ENCODE results near the gene BCL7B. TPM values are rescaled to one million over a fixed set of nuclear protein-coding genes. Genes with fewer than 3 reads are reported as not detected.

BCL7B gene
- total RNA-seq, 4 donors from 2014 or later, result 104 to 144 (median 108) TPM

DNA sequence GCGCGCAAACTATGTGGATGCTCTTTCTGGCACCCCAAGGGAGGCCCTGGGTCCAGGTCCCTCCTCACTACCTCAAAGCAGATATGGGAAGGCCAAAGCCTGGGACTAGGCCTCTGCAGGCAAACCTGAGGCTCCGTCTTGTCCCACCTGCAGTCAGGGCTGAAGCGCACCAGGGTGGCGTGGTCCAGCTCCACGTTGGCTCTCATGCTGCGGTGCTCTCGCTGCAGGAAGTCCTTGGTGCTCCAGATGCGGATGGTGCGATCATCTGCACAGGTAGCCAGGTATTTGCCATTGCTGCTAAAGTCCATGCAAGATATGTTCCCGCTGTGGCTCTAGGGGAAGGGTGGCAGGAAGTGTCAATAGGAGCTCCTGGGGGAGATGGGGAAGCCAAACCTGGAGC, 16.3 kb upstream of the BCL7B start:
- no peak for TF ChIP-seq POLR2AphosphoS5 (IDR thresholded peaks at IDR 0.05)
- no peak for TF ChIP-seq POLR2A (IDR thresholded peaks at IDR 0.05)
- TF ChIP-seq, protein P1, sequence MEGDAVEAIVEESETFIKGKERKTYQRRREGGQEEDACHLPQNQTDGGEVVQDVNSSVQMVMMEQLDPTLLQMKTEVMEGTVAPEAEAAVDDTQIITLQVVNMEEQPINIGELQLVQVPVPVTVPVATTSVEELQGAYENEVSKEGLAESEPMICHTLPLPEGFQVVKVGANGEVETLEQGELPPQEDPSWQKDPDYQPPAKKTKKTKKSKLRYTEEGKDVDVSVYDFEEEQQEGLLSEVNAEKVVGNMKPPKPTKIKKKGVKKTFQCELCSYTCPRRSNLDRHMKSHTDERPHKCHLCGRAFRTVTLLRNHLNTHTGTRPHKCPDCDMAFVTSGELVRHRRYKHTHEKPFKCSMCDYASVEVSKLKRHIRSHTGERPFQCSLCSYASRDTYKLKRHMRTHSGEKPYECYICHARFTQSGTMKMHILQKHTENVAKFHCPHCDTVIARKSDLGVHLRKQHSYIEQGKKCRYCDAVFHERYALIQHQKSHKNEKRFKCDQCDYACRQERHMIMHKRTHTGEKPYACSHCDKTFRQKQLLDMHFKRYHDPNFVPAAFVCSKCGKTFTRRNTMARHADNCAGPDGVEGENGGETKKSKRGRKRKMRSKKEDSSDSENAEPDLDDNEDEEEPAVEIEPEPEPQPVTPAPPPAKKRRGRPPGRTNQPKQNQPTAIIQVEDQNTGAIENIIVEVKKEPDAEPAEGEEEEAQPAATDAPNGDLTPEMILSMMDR (IDR thresholded peaks at IDR 0.05), result no peak
- WGBS, 2 donors (ENCODE audit: low coverage in 1 of 2), result 100% methylated on average over 2 of the region's 11 CpGs; no CpG with 5 or more reads in 1 of the 2 donors
- peaks cover 0 to 75% of the 10 kb centered on the region in 2 donors for H3K36me3 ChIP-seq

DNA sequence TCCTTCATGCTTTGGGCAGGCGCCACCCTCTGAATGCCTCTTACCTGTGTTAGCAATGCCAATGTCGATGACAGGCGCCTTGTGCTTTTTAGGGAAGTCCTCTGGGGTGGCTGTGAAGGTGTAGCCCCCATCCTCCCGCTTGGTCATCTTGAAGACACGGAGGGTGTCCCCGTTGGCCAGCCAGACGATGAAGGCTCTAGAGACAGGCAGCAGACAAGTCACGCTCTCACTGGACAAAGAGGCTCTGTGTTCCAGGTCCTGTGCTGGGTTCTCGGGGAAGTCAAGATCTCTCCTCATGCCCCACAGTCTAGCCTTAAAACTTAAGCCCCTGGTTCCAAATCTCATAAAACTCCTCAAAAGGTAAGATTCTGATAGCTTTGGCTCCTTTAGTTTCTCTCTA, 15.8 kb upstream of the BCL7B start:
- no peak overlapping the region for H3K4me3 ChIP-seq
- 53% methylated on average over 2 of the region's 9 CpGs; no CpG with 5 or more reads in 1 of the 2 donors for WGBS, 2 donors (ENCODE audit: low coverage in 1 of 2)
- no peak for ATAC-seq
- no peaks in the 10 kb centered on the region for H3K27me3 ChIP-seq
- H3K27ac ChIP-seq, result no peak overlapping the region
- H3K9me3 ChIP-seq, result no peaks in the 10 kb centered on the region
- H3K36me3 ChIP-seq, result peaks cover 0 to 80% of the 10 kb centered on the region in 2 donors
- TF ChIP-seq POLR2AphosphoS5 (IDR thresholded peaks at IDR 0.05) (no peak), EP300 (IDR thresholded peaks at IDR 0.05) (no peak), POLR2A (IDR thresholded peaks at IDR 0.05) (no peak)
- TF ChIP-seq, protein P1 (IDR thresholded peaks at IDR 0.05), result no peak
- H3K4me1 ChIP-seq, result peaks cover 0 to 33% (median 13%) of the 10 kb centered on the region in 3 donors

More for the DNA sequence above, 16.3 kb upstream of the BCL7B start:
- H3K27me3 ChIP-seq, result no peaks in the 10 kb centered on the region
- no peak overlapping the region for H3K27ac ChIP-seq
- no peak overlapping the region for H3K4me3 ChIP-seq
- H3K9me3 ChIP-seq, result no peaks in the 10 kb centered on the region
- peaks cover 0 to 33% (median 13%) of the 10 kb centered on the region in 3 donors for H3K4me1 ChIP-seq
- no peak for ATAC-seq

DNA sequence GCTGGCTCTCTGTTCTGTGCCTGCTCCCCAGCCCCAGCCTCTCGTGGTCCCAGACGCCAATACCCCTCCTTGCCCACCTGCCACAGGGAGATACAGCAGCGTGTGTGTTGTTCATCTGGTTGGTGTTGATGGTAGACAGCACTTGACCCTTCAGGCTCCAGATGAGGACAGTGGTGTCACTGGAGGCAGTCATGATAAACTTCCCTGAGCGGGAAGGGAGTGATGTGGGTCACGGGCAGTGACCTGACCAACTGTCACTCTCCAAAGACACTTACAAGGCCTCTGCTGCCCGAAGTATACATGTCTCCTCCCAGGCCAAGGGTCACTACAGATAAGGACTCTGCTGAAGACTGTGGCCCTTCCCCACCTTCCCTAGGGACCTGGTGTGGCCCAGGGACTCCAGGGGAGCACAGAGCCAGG, 15.3 kb upstream of the BCL7B start:
- H3K9me3 ChIP-seq, result no peaks in the 10 kb centered on the region
- peaks cover 0 to 81% of the 10 kb centered on the region in 2 donors for H3K36me3 ChIP-seq
- H3K27ac ChIP-seq, result no peak overlapping the region
- ATAC-seq, result no peak
- TF ChIP-seq POLR2AphosphoS5 (IDR thresholded peaks at IDR 0.05) (no peak), EP300 (IDR thresholded peaks at IDR 0.05) (no peak), POLR2A (IDR thresholded peaks at IDR 0.05) (no peak)
- TF ChIP-seq, protein P1 (IDR thresholded peaks at IDR 0.05), result no peak
- no peak overlapping the region for H3K4me3 ChIP-seq
- H3K27me3 ChIP-seq, result no peaks in the 10 kb centered on the region
- H3K4me1 ChIP-seq, result peaks cover 0 to 29% (median 12%) of the 10 kb centered on the region in 3 donors
- WGBS, 2 donors (ENCODE audit: low coverage in 1 of 2), result 62% methylated on average over 3 of the region's 6 CpGs; no CpG with 5 or more reads in 1 of the 2 donors

DNA sequence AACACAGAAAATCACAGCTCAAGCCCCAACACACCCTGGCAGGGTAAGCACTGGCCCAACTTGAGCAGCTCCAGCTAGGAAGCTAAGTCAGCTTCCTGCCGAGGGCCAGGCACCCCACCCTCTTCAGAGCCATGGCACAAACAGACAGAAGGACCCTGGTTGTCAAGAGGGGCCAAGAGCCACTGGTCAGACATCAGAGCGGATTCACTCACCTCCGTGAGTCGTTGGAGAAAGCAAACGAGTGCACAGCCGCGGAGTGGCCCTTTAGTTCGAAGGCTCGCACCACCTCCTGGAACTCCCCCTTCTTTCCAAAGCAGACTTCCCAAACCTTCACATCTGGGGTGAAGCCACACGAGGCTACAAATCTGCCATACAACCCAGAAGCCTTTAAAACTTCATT, 13.5 kb upstream of the BCL7B start:
- Histone ChIP-seq H3K27me3 (no peaks in the 10 kb centered on the region), H3K4me3 (no peak overlapping the region), H3K4me1 (peaks cover 0 to 11% (median 0%) of the 10 kb centered on the region in 3 donors), H3K27ac (no peak overlapping the region), H3K9me3 (no peaks in the 10 kb centered on the region), H3K36me3 (peaks cover 0 to 78% of the 10 kb centered on the region in 2 donors)
- TF ChIP-seq POLR2A (IDR thresholded peaks at IDR 0.05), result no peak
- no peak for TF ChIP-seq EP300 (IDR thresholded peaks at IDR 0.05)
- TF ChIP-seq, protein P1 (IDR thresholded peaks at IDR 0.05), result no peak
- TF ChIP-seq POLR2AphosphoS5 (IDR thresholded peaks at IDR 0.05), result no peak
- no peak for ATAC-seq
- WGBS, 2 donors (ENCODE audit: low coverage in 1 of 2), result 84 to 100% methylated on average over 1 to 10 of the region's 10 CpGs

DNA sequence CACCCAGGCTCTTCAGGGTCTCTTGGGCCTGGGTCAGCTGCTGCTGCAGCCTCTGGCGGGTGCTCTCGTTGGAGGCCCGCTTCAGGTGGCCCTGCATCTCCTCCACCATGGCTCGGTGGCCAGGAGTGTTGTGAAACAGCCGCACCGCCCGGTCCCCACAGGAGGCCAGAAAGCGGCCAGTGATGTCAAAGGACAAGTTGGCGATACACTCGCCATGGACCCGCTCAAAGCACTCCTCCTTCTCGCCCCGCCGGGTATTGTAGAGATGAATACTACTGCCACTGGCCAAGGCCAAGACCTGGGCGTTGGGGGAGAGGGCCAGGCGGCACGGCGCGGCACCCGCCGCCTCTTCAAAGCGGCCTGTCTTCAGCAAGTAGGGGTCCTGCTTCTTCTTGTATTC, 13.0 kb upstream of the BCL7B start:
- Histone ChIP-seq H3K27ac (no peak overlapping the region), H3K27me3 (no peaks in the 10 kb centered on the region), H3K4me1 (peaks cover 0 to 7% (median 0%) of the 10 kb centered on the region in 3 donors), H3K36me3 (peaks cover 0 to 73% of the 10 kb centered on the region in 2 donors), H3K4me3 (no peak overlapping the region), H3K9me3 (no peaks in the 10 kb centered on the region)
- TF ChIP-seq EP300 (IDR thresholded peaks at IDR 0.05) (no peak), POLR2A (IDR thresholded peaks at IDR 0.05) (no peak), POLR2AphosphoS5 (IDR thresholded peaks at IDR 0.05) (no peak)
- WGBS, 2 donors (ENCODE audit: low coverage in 1 of 2), result 88% methylated on average over 7 of the region's 22 CpGs; no CpG with 5 or more reads in 1 of the 2 donors
- ATAC-seq, result no peak

All from gastroesophageal sphincter (tissue), 4 donors.